ENCODE results near the gene RCE1.

RCE1 gene

GRCh38 chr11:66887526-66887925 is 44.3 kb downstream of the RCE1 start:
- Histone ChIP-seq H2AFZ (ENCODE audit: low read depth, low read length) (no peak overlapping the region), H4K8ac (ENCODE audit: low read length) (no peak overlapping the region), H3K9ac (ENCODE audit: low read length) (no peak overlapping the region), H3K36me3 (ENCODE audit: control insufficient read depth in 1 of 2, insufficient read depth in 2 of 2, low read depth in 1 of 2, low read length in 2 of 2) (no peaks in the 10 kb centered on the region), H3K14ac (ENCODE audit: low read length in 2 of 2) (no peak overlapping the region), H3K27me3 (ENCODE audit: control insufficient read depth in 1 of 2, insufficient read depth in 1 of 2, low read length in 2 of 2) (no peaks in the 10 kb centered on the region), H3K4me3 (ENCODE audit: insufficient read depth in 1 of 2, low read depth in 1 of 2, low read length in 2 of 2) (no peak overlapping the region), H2AK5ac (ENCODE audit: low read length, severe bottlenecking) (peak overlapping the region; percentile 68), H3K4me1 (ENCODE audit: control insufficient read depth, insufficient read depth, low read depth, low read length) (peaks cover 31% of the 10 kb centered on the region), H3K9me3 (ENCODE audit: control insufficient read depth, low read length) (no peaks in the 10 kb centered on the region), H3K18ac (ENCODE audit: low read depth in 1 of 2, low read length in 2 of 2) (no peak overlapping the region), H4K91ac (ENCODE audit: low read length) (no peak overlapping the region), H3K79me1 (replicated peaks; ENCODE audit: low read length, poor library complexity, severe bottlenecking) (peaks cover 6% of the 10 kb centered on the region), H2BK15ac (ENCODE audit: low read depth, poor library complexity, severe bottlenecking) (no peak overlapping the region), H3K27ac (ENCODE audit: low read length, poor library complexity, severe bottlenecking) (peak overlapping the region; percentile 20), H2BK12ac (ENCODE audit: low read length in 2 of 2) (no peak overlapping the region), H3K23ac (ENCODE audit: low read length in 2 of 2) (no peak overlapping the region), H3K4me2 (ENCODE audit: low read length, poor library complexity, severe bottlenecking) (no peak overlapping the region), H3K4ac (ENCODE audit: low read depth in 1 of 2, low read length in 2 of 2) (no peak overlapping the region), H2BK5ac (ENCODE audit: low read depth, low read length, poor library complexity, severe bottlenecking) (no peak overlapping the region), H2BK120ac (ENCODE audit: low read depth, low read length) (no peak overlapping the region)
- 97% methylated on average over 11 of the region's 11 CpGs for WGBS
- DNase-seq: no peak

DNA sequence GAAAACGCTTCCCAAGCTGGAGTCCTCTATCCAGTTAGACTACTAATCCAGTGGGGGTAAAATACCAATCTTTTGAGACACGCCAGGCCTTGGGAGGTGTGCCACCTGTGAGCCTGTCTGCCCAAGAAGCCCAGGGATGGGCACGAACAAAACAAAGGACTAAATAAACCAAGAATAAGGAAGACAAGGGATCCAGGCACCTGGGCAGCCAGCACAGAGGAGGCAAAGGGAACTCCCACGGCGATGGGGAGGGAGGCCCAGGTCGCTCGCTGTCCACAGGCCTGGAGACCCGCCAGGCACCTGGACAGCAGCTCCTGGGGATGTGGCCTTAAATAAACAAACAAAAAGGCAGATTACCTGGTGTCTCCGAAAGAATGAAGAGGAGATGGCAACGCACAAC is 45.0 kb downstream of the RCE1 start:
- H3K4me3 ChIP-seq (ENCODE audit: insufficient read depth in 1 of 2, low read depth in 1 of 2, low read length in 2 of 2): no peak overlapping the region
- peaks cover 8% of the 10 kb centered on the region for H3K79me1 ChIP-seq (replicated peaks; ENCODE audit: low read length, poor library complexity, severe bottlenecking)
- no peak overlapping the region for H3K23ac ChIP-seq (ENCODE audit: low read length in 2 of 2)
- no peak overlapping the region for H3K27ac ChIP-seq (ENCODE audit: low read length, poor library complexity, severe bottlenecking)
- H3K14ac ChIP-seq (ENCODE audit: low read length in 2 of 2): no peak overlapping the region
- peaks cover 30% of the 10 kb centered on the region for H3K4me1 ChIP-seq (ENCODE audit: control insufficient read depth, insufficient read depth, low read depth, low read length)
- no peak overlapping the region for H2BK15ac ChIP-seq (ENCODE audit: low read depth, poor library complexity, severe bottlenecking)
- DNase-seq: no peak
- 96% methylated on average over 9 of the region's 10 CpGs for WGBS
- no peak overlapping the region for H2BK5ac ChIP-seq (ENCODE audit: low read depth, low read length, poor library complexity, severe bottlenecking)
- no peaks in the 10 kb centered on the region for H3K27me3 ChIP-seq (ENCODE audit: control insufficient read depth in 1 of 2, insufficient read depth in 1 of 2, low read length in 2 of 2)
- no peak overlapping the region for H3K18ac ChIP-seq (ENCODE audit: low read depth in 1 of 2, low read length in 2 of 2)
- H3K36me3 ChIP-seq (ENCODE audit: control insufficient read depth in 1 of 2, insufficient read depth in 2 of 2, low read depth in 1 of 2, low read length in 2 of 2): no peaks in the 10 kb centered on the region
- H3K4me2 ChIP-seq (ENCODE audit: low read length, poor library complexity, severe bottlenecking): no peak overlapping the region
- H4K8ac ChIP-seq (ENCODE audit: low read length): no peak overlapping the region
- H2AK5ac ChIP-seq (ENCODE audit: low read length, severe bottlenecking): peak overlapping the region; percentile 96
- H2AFZ ChIP-seq (ENCODE audit: low read depth, low read length): no peak overlapping the region
- H2BK120ac ChIP-seq (ENCODE audit: low read depth, low read length): no peak overlapping the region
- H3K4ac ChIP-seq (ENCODE audit: low read depth in 1 of 2, low read length in 2 of 2): no peak overlapping the region
- H3K9ac ChIP-seq (ENCODE audit: low read length): no peak overlapping the region
- H4K91ac ChIP-seq (ENCODE audit: low read length): no peak overlapping the region
- H2BK12ac ChIP-seq (ENCODE audit: low read length in 2 of 2): no peak overlapping the region
- no peaks in the 10 kb centered on the region for H3K9me3 ChIP-seq (ENCODE audit: control insufficient read depth, low read length)

- Histone ChIP-seq H2AK5ac (ENCODE audit: low read length, severe bottlenecking) (no peak overlapping the region), H3K23ac (ENCODE audit: low read length in 2 of 2) (no peak overlapping the region), H2AFZ (ENCODE audit: low read depth, low read length) (no peak overlapping the region), H3K4me3 (ENCODE audit: insufficient read depth in 1 of 2, low read depth in 1 of 2, low read length in 2 of 2) (no peak overlapping the region), H2BK12ac (ENCODE audit: low read length in 2 of 2) (no peak overlapping the region), H3K36me3 (ENCODE audit: control insufficient read depth in 1 of 2, insufficient read depth in 2 of 2, low read depth in 1 of 2, low read length in 2 of 2) (no peaks in the 10 kb centered on the region), H2BK15ac (ENCODE audit: low read depth, poor library complexity, severe bottlenecking) (no peak overlapping the region), H2BK5ac (ENCODE audit: low read depth, low read length, poor library complexity, severe bottlenecking) (no peak overlapping the region), H3K14ac (ENCODE audit: low read length in 2 of 2) (no peak overlapping the region), H3K9me3 (ENCODE audit: control insufficient read depth, low read length) (no peaks in the 10 kb centered on the region), H3K9ac (ENCODE audit: low read length) (no peak overlapping the region), H2BK120ac (ENCODE audit: low read depth, low read length) (no peak overlapping the region), H3K27ac (ENCODE audit: low read length, poor library complexity, severe bottlenecking) (peak overlapping the region; percentile 24), H3K79me1 (replicated peaks; ENCODE audit: low read length, poor library complexity, severe bottlenecking) (peaks cover 5% of the 10 kb centered on the region), H3K4ac (ENCODE audit: low read depth in 1 of 2, low read length in 2 of 2) (no peak overlapping the region), H3K27me3 (ENCODE audit: control insufficient read depth in 1 of 2, insufficient read depth in 1 of 2, low read length in 2 of 2) (no peaks in the 10 kb centered on the region), H4K91ac (ENCODE audit: low read length) (no peak overlapping the region), H4K8ac (ENCODE audit: low read length) (no peak overlapping the region), H3K4me2 (ENCODE audit: low read length, poor library complexity, severe bottlenecking) (no peak overlapping the region), H3K18ac (ENCODE audit: low read depth in 1 of 2, low read length in 2 of 2) (no peak overlapping the region), H3K4me1 (ENCODE audit: control insufficient read depth, insufficient read depth, low read depth, low read length) (peaks cover 26% of the 10 kb centered on the region)
- 89% methylated on average over 8 of the region's 8 CpGs for whole genome bisulfite sequencing
- DNase-seq: no peak
These were observed 46.7 kb downstream of the RCE1 start for GRCh38 chr11:66889960-66890359.

DNA sequence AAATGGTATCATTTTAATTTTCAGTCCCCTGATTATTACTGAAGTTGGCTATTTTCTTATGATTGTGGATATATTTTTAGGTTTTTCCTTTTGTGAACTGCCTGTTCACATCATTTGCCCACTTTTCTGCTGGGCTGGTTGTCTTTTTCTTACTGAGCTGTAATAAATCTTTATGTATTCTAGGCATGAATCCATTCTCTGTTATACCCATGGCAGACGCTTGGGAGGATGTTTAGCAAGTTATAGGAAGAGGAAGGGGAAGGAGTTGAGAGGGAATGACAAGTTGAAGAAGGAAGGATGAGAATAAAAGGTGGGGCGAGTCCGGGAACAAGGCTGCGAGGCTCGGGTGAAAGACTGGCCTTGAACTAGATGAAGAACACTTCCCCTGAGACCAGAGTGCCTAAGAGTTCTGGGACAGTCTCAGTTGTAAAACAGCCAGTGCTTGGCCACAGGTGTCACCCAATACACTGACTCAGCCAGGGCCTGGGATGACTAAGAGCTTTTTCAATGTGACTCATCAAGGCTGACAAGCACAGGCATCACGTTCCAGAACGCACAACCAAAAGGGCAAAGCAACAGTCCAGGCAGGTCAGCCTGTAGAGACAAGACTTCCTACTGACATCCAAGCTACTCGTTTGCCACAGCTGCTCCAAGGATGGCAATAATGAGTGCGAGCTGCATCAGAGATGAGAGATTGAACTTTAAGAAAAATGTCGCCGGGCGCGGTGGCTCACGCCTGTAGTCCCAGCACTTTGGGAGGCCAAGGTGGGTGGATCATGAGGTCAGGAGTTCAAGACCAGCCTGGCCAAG is 48.8 kb downstream of the RCE1 start:
- no peak overlapping the region for H2AK5ac ChIP-seq (ENCODE audit: low read length, severe bottlenecking)
- H2AFZ ChIP-seq (ENCODE audit: low read depth, low read length): no peak overlapping the region
- H3K14ac ChIP-seq (ENCODE audit: low read length in 2 of 2): no peak overlapping the region
- no peak overlapping the region for H2BK15ac ChIP-seq (ENCODE audit: low read depth, poor library complexity, severe bottlenecking)
- H3K18ac ChIP-seq (ENCODE audit: low read depth in 1 of 2, low read length in 2 of 2): no peak overlapping the region
- no peak overlapping the region for H2BK120ac ChIP-seq (ENCODE audit: low read depth, low read length)
- H3K4me3 ChIP-seq (ENCODE audit: insufficient read depth in 1 of 2, low read depth in 1 of 2, low read length in 2 of 2): no peak overlapping the region
- H4K91ac ChIP-seq (ENCODE audit: low read length): no peak overlapping the region
- DNase-seq: peak; percentile 94
- H3K79me1 ChIP-seq (replicated peaks; ENCODE audit: low read length, poor library complexity, severe bottlenecking): peaks cover 4% of the 10 kb centered on the region
- H3K27ac ChIP-seq (ENCODE audit: low read length, poor library complexity, severe bottlenecking): peak overlapping the region; percentile 41
- no peak overlapping the region for H3K4ac ChIP-seq (ENCODE audit: low read depth in 1 of 2, low read length in 2 of 2)
- no peak overlapping the region for H2BK5ac ChIP-seq (ENCODE audit: low read depth, low read length, poor library complexity, severe bottlenecking)
- peaks cover 13% of the 10 kb centered on the region for H3K4me1 ChIP-seq (ENCODE audit: control insufficient read depth, insufficient read depth, low read depth, low read length)
- 32% methylated on average over 13 of the region's 14 CpGs for WGBS
- no peaks in the 10 kb centered on the region for H3K36me3 ChIP-seq (ENCODE audit: control insufficient read depth in 1 of 2, insufficient read depth in 2 of 2, low read depth in 1 of 2, low read length in 2 of 2)
- no peak overlapping the region for H3K9ac ChIP-seq (ENCODE audit: low read length)
- H3K4me2 ChIP-seq (ENCODE audit: low read length, poor library complexity, severe bottlenecking): no peak overlapping the region
- no peak overlapping the region for H3K23ac ChIP-seq (ENCODE audit: low read length in 2 of 2)
- no peaks in the 10 kb centered on the region for H3K9me3 ChIP-seq (ENCODE audit: control insufficient read depth, low read length)
- H3K27me3 ChIP-seq (ENCODE audit: control insufficient read depth in 1 of 2, insufficient read depth in 1 of 2, low read length in 2 of 2): no peaks in the 10 kb centered on the region
- no peak overlapping the region for H4K8ac ChIP-seq (ENCODE audit: low read length)
- no peak overlapping the region for H2BK12ac ChIP-seq (ENCODE audit: low read length in 2 of 2)
